GM23248 (cell line): ENCODE measurements around the gene OPCML. TPM values are rescaled to one million over a fixed set of nuclear protein-coding genes. Genes with fewer than 3 reads are reported as not detected.

Experiments
- DNase-seq: peaks from one replicate; pipeline ENCODE4 v3.0.0-alpha.2; 2015
- H2AFZ ChIP-seq: fragments of 200-600 bp; sonication (generic); 2 replicates; pipeline ENCODE4 v1.6.1; 2016; ENCODE audit warnings: antibody characterized with exemption
- H3F3A ChIP-seq: fragments of 200-600 bp; sonication (generic); 2 replicates; pipeline ENCODE4 v1.6.1; 2016; ENCODE audit warnings: mild to moderate bottlenecking, antibody characterized with exemption, mixed run types; ENCODE audit not compliant: insufficient read depth
- H3K27ac ChIP-seq: fragments of 200-600 bp; sonication (generic); 2 replicates; pipeline ENCODE4 v1.5.1; 2016; ENCODE audit warnings: mild to moderate bottlenecking
- H3K27me3 ChIP-seq: fragments of 200-600 bp; sonication (generic); replicated peaks from 2 replicates; pipeline ENCODE4 v1.6.1; 2016; ENCODE audit warnings: mild to moderate bottlenecking; ENCODE audit not compliant: insufficient read depth
- H3K36me3 ChIP-seq: fragments of 200-600 bp; sonication (generic); 2 replicates; pipeline ENCODE4 v1.6.1; 2016; ENCODE audit warnings: low read depth, mild to moderate bottlenecking
- H3K4me1 ChIP-seq: fragments of 200-600 bp; sonication (generic); 2 replicates; pipeline ENCODE4 v1.6.1; 2016; ENCODE audit warnings: mild to moderate bottlenecking; ENCODE audit not compliant: insufficient read depth
- H3K4me2 ChIP-seq: fragments of 200-600 bp; sonication (generic); one replicate; pipeline ENCODE4 v1.6.1; 2016; ENCODE audit warnings: mild to moderate bottlenecking; ENCODE audit not compliant: unreplicated experiment
- H3K4me3 ChIP-seq: fragments of 200-600 bp; sonication (generic); 2 replicates; pipeline ENCODE4 v1.5.1; 2016; ENCODE audit warnings: mild to moderate bottlenecking
- H3K79me2 ChIP-seq: fragments of 200-600 bp; sonication (generic); 2 replicates; pipeline ENCODE4 v1.6.1; 2016; ENCODE audit warnings: mild to moderate bottlenecking; ENCODE audit not compliant: insufficient read depth
- H3K9ac ChIP-seq: fragments of 200-600 bp; sonication (generic); 2 replicates; pipeline ENCODE4 v1.6.1; 2016; ENCODE audit warnings: mild to moderate bottlenecking
- H3K9me2 ChIP-seq: fragments of 200-600 bp; sonication (generic); 2 replicates; pipeline ENCODE4 v1.6.1; 2016; ENCODE audit warnings: mixed run types, mild to moderate bottlenecking, moderate library complexity; ENCODE audit not compliant: insufficient read depth
- H3K9me3 ChIP-seq: fragments of 200-600 bp; sonication (generic); one replicate; pipeline ENCODE4 v1.6.1; 2017; ENCODE audit warnings: low read depth
- H4K20me1 ChIP-seq: fragments of 200-600 bp; sonication (generic); 2 replicates; pipeline ENCODE4 v1.6.0; 2016; ENCODE audit not compliant: insufficient read depth
- EZH2 ChIP-seq: fragments of 200-600 bp; sonication (generic); IDR thresholded peaks from 2 replicates; pipeline ENCODE4 v1.6.1; 2018; ENCODE audit warnings: antibody characterized with exemption, mild to moderate bottlenecking; ENCODE audit not compliant: insufficient read depth, poor library complexity, severe bottlenecking
- EZH2phosphoT487 ChIP-seq: fragments of 200-600 bp; sonication (generic); IDR thresholded peaks from 2 replicates; pipeline ENCODE4 v1.6.1; 2018; ENCODE audit warnings: antibody characterized with exemption, moderate library complexity, mild to moderate bottlenecking, low read depth; ENCODE audit not compliant: insufficient read depth
- WGBS, 2 experiments: methylation state at CpG; one replicate each; pipeline ENCODE4 v1.1.6; 2015 to 2017; ENCODE audit warnings: low lambda C conversion rate in 2 of 2, low coverage in 1 of 2; ENCODE audit errors: missing lambda C conversion rate in 2 of 2; 5-methylcytosine and 5-hydroxymethylcytosine counted together
- in situ Hi-C: fragments of 300-500 bp; cut with MboI; formaldehyde crosslinking; loops from 2 replicates; pipeline ENCODE4 v1.15.0; 2020
- polyA plus RNA-seq: library from polyadenylated mRNA; unstranded; fragments of >200 nt; fragmentation: Nextera tagmentation; extraction: Ambion mirVana; gene quantifications from 2 replicates; pipeline ENCODE4 v1.2.1, GENCODE V29; 2016
- total RNA-seq: library from RNA; depleted of rRNA; stranded (reverse); fragments of >200 nt; shearing (Covaris generic); gene quantifications from 2 replicates; pipeline ENCODE4 v1.2.3, GENCODE V29; 2014

OPCML gene
- total and polyA plus RNA-seq, 2 experiments from 2014 or later, result 0.69 to 1.6 TPM

DNA sequence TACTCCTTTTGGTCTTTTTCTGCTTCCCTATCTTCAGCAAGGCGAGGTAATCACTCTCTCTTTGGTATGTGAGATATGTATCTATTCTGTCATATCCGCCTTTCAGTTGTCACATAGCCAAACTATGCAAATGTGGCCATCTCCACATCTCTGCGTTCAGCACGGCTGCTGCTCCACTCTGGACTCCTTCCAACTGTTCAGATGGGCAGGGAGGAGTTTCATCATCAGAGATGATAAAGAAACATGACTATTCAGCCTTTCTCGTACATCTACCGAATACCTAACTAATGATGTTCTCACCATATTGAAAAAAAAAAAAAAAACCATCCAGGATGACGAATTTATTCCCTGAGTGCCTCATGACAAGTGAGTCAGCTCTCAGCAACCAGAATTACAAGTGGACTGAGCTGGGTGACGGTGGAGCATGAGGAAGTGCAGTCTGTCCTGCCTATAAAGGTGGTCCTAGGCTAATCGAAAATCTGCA is 899.6 kb downstream of the OPCML start:
- in situ Hi-C loops, result no loop called here

DNA sequence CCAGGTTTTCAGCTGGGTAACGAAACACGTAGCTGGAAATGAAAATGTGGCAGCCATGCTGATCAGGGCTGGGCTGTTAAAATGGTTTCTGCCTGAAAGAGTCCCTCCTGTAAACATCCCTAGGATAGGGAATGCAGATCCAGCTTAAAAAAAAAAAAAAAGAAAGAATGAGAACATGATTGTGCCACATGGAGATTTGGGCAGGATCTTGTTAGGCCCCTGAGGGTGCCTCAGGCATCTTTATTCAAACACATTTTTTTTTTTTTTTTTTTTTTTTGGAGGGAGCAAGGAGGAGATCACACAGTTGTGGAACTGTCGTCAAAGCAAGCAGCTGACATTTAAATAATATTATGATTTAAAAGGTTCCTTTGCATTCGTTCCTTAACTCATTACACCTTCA is 900.3 kb downstream of the OPCML start:
- Histone ChIP-seq H3K9me2 (no peaks in the 10 kb centered on the region), H3K4me1 (peaks cover 24% of the 10 kb centered on the region), H2AFZ (peak overlapping the region; percentile 62), H3K4me3 (peak overlapping the region; percentile 43; the same call in 1 of the 2 replicates), H3K36me3 (no peaks in the 10 kb centered on the region), H3K79me2 (no peaks in the 10 kb centered on the region), H3K4me2 (peak overlapping the region; percentile 52), H3F3A (peaks cover 6% of the 10 kb centered on the region), H4K20me1 (no peaks in the 10 kb centered on the region), H3K27me3 (no peaks in the 10 kb centered on the region), H3K27ac (peak overlapping the region; percentile 61), H3K9ac (peak overlapping the region; percentile 11; the same call in 1 of the 2 replicates), H3K9me3 (no peaks in the 10 kb centered on the region)
- WGBS, 2 experiments, result 19 to 26% methylated on average over 4 of the region's 4 CpGs
- no peak for TF ChIP-seq EZH2phosphoT487
- no peak for TF ChIP-seq EZH2
- in situ Hi-C loops, result no loop called here
- peak; percentile 55 for DNase-seq

More for the DNA sequence above, 899.6 kb downstream of the OPCML start:
- Histone ChIP-seq H3K79me2 (no peaks in the 10 kb centered on the region), H2AFZ (peak overlapping the region; percentile 62), H3K36me3 (no peaks in the 10 kb centered on the region), H3K9me3 (no peaks in the 10 kb centered on the region), H4K20me1 (no peaks in the 10 kb centered on the region), H3K4me3 (peak overlapping the region; percentile 43), H3K9ac (peak overlapping the region; percentile 52; the same call in 1 of the 2 replicates), H3K27ac (peak overlapping the region; percentile 79), H3K4me1 (peaks cover 24% of the 10 kb centered on the region), H3K27me3 (no peaks in the 10 kb centered on the region), H3K4me2 (peak overlapping the region; percentile 52), H3F3A (peaks cover 6% of the 10 kb centered on the region), H3K9me2 (no peaks in the 10 kb centered on the region)
- TF ChIP-seq EZH2phosphoT487 (no peak), EZH2 (no peak)
- DNase-seq, result peak; percentile 98
- whole genome bisulfite sequencing, 2 experiments, result 0 to 1% methylated on average over 9 of the region's 9 CpGs

DNA sequence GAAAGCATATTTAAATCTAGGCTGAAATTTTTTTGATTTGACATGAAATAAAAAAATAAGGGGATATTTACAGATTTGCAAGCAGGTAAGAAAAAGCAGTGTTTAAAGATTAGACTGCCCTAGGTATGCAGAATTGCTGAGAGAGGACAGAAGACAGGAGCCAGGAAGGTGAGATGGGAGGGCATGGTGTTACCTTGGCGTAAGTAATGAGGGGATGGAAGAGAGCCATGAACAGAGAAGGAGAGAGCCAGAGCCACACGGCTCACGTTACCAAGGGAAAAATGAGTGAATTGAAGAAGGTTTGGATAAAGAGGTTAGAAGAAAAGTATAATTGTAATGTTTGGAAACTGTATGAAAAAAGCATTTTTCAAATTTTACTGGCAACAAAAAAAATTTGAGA is 904.3 kb downstream of the OPCML start:
- Histone ChIP-seq H3K9ac (no peak overlapping the region), H3F3A (no peaks in the 10 kb centered on the region), H3K27me3 (no peaks in the 10 kb centered on the region), H2AFZ (no peak overlapping the region; the same call in 1 of the 2 replicates), H3K27ac (no peak overlapping the region), H3K9me3 (no peaks in the 10 kb centered on the region), H3K4me1 (peaks cover 9% of the 10 kb centered on the region), H3K4me2 (no peak overlapping the region), H4K20me1 (no peaks in the 10 kb centered on the region), H3K4me3 (no peak overlapping the region), H3K9me2 (no peaks in the 10 kb centered on the region), H3K36me3 (no peaks in the 10 kb centered on the region), H3K79me2 (no peaks in the 10 kb centered on the region)
- in situ Hi-C loops, result no loop called here
- WGBS, 2 experiments, result 95 to 98% methylated on average over 3 of the region's 3 CpGs
- DNase-seq, result no peak
- TF ChIP-seq EZH2phosphoT487, result no peak
- TF ChIP-seq EZH2, result no peak

DNA sequence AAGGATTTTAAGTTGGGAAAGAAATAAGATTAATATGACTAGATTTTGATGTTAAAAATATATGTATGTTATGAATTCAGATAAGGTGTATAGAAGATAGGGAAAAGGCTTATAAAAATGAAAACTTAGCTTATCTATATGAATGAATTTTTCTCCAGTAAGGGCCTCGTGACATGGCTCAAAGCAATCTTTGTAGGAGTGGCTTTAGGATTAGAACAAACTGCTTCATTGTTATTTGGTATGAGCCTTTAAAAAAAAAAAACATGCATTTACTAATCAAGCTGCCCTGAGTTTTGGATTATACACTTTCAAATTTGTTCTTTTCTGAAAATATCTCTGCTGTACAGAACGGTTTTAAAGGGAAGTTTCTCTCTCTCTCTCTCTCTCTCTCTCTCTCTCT is 905.9 kb downstream of the OPCML start:
- Histone ChIP-seq H3K9ac (no peak overlapping the region), H3K27ac (no peak overlapping the region), H3K36me3 (no peaks in the 10 kb centered on the region), H3K4me3 (no peak overlapping the region), H4K20me1 (no peaks in the 10 kb centered on the region), H3K79me2 (no peaks in the 10 kb centered on the region), H3K9me3 (no peaks in the 10 kb centered on the region), H3F3A (no peaks in the 10 kb centered on the region), H3K4me1 (0 out of 2 replicates have a peak, but pooled peaks cover 5% of the 10 kb centered on the region), H2AFZ (no peak overlapping the region), H3K4me2 (no peak overlapping the region), H3K9me2 (no peaks in the 10 kb centered on the region), H3K27me3 (no peaks in the 10 kb centered on the region)
- no peak for DNase-seq
- TF ChIP-seq EZH2, result no peak
- no peak for TF ChIP-seq EZH2phosphoT487
- in situ Hi-C loops, result no loop called here
- 53 to 65% methylated on average over 2 of the region's 2 CpGs for WGBS, 2 experiments

DNA sequence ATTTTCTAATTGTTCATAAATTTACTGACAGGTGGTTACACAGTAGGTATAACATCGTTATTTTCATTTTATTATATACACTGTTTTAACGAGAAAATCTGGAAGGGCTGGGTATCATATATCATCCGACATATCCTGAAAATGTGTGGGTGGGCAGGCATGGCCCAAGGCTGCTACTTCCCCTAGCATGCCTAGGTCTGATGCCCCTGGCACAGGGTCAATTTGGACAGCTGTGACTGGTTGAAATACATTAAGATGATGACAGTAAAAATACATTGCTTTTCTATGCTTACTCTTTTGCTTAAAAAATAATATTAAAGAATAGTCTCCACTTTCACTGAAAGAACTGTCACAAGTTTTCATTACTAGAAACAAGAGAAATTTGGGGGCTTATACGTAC is 908.8 kb downstream of the OPCML start:
- H3K4me1 ChIP-seq, result 0 out of 2 replicates have a peak, but pooled peaks cover 5% of the 10 kb centered on the region
- no peaks in the 10 kb centered on the region for H3K9me3 ChIP-seq
- no peak overlapping the region for H3K4me3 ChIP-seq
- DNase-seq, result no peak
- no peak overlapping the region for H3K27ac ChIP-seq
- H3K27me3 ChIP-seq, result no peaks in the 10 kb centered on the region
- H2AFZ ChIP-seq, result no peak overlapping the region
- in situ Hi-C loops, result no loop called here
- no peaks in the 10 kb centered on the region for H3K36me3 ChIP-seq
- no peaks in the 10 kb centered on the region for H4K20me1 ChIP-seq
- 26 to 28% methylated on average over 4 of the region's 4 CpGs for WGBS, 2 experiments
- H3F3A ChIP-seq, result no peaks in the 10 kb centered on the region
- H3K9me2 ChIP-seq, result no peaks in the 10 kb centered on the region
- H3K9ac ChIP-seq, result no peak overlapping the region
- H3K79me2 ChIP-seq, result no peaks in the 10 kb centered on the region
- H3K4me2 ChIP-seq, result no peak overlapping the region
- TF ChIP-seq EZH2, result no peak
- no peak for TF ChIP-seq EZH2phosphoT487
